ENCODE measurements around the gene TNC.

TNC gene

GRCh38 chr9:115086886-115087285 lies 31.1 kb downstream of the TNC start:
- DNase-seq, result no peak
- Histone ChIP-seq H2BK5ac (ENCODE audit: low read depth, low read length, poor library complexity) (no peak overlapping the region), H4K12ac (ENCODE audit: low read depth, low read length) (no peak overlapping the region), H2AK5ac (ENCODE audit: low read length) (no peak overlapping the region), H3K4me3 (ENCODE audit: low read depth, low read length) (no peak overlapping the region), H3K79me1 (ENCODE audit: low read length) (no peaks in the 10 kb centered on the region), H3K36me3 (ENCODE audit: control insufficient read depth in 1 of 2, insufficient read depth in 2 of 2, low read length in 2 of 2) (peaks cover 33 to 42% of the 10 kb centered on the region in 2 experiments), H3K9me3 (ENCODE audit: insufficient read depth, low read depth, low read length) (peaks cover 7% of the 10 kb centered on the region), H3K27ac (ENCODE audit: low read depth, low read length) (no peak overlapping the region), H3K18ac (ENCODE audit: low read length) (no peak overlapping the region), H3K9ac (ENCODE audit: low read length) (no peak overlapping the region), H3K79me2 (ENCODE audit: control insufficient read depth, insufficient read depth, low read length, poor library complexity) (no peaks in the 10 kb centered on the region), H2BK12ac (ENCODE audit: low read length) (no peak overlapping the region), H4K91ac (ENCODE audit: low read depth, low read length) (no peak overlapping the region), H3K27me3 (ENCODE audit: insufficient read depth, low read length) (no peaks in the 10 kb centered on the region), H4K8ac (ENCODE audit: low read depth, low read length) (no peak overlapping the region), H3K14ac (ENCODE audit: low read length) (no peak overlapping the region), H2BK120ac (ENCODE audit: insufficient read depth, low read length, poor library complexity) (no peak overlapping the region), H2AFZ (ENCODE audit: insufficient read depth, low read length, poor library complexity) (no peak overlapping the region), H3K4me2 (ENCODE audit: low read length) (no peak overlapping the region), H3K23ac (ENCODE audit: low read length) (no peak overlapping the region), H3K4me1 (ENCODE audit: control insufficient read depth in 1 of 2, insufficient read depth in 2 of 2, low read length in 2 of 2) (no peaks in the 10 kb centered on the region), H3K4ac (ENCODE audit: low read depth, low read length) (no peak overlapping the region)
- no CpG with 5 or more reads among the region's 20 CpGs for WGBS (ENCODE audit: extremely low coverage, insufficient coverage, insufficient read length)

GRCh38 chr9:115086461-115086860 lies 31.5 kb downstream of the TNC start:
- DNase-seq, result no peak
- Histone ChIP-seq H2BK12ac (ENCODE audit: low read length) (no peak overlapping the region), H2BK5ac (ENCODE audit: low read depth, low read length, poor library complexity) (no peak overlapping the region), H3K23ac (ENCODE audit: low read length) (no peak overlapping the region), H3K14ac (ENCODE audit: low read length) (no peak overlapping the region), H2BK120ac (ENCODE audit: insufficient read depth, low read length, poor library complexity) (no peak overlapping the region), H3K9ac (ENCODE audit: low read length) (no peak overlapping the region), H3K4me3 (ENCODE audit: low read depth, low read length) (no peak overlapping the region), H3K18ac (ENCODE audit: low read length) (no peak overlapping the region), H3K79me1 (ENCODE audit: low read length) (no peaks in the 10 kb centered on the region), H4K8ac (ENCODE audit: low read depth, low read length) (no peak overlapping the region), H3K4ac (ENCODE audit: low read depth, low read length) (no peak overlapping the region), H2AFZ (ENCODE audit: insufficient read depth, low read length, poor library complexity) (no peak overlapping the region), H3K79me2 (ENCODE audit: control insufficient read depth, insufficient read depth, low read length, poor library complexity) (no peaks in the 10 kb centered on the region), H4K12ac (ENCODE audit: low read depth, low read length) (no peak overlapping the region), H4K91ac (ENCODE audit: low read depth, low read length) (no peak overlapping the region), H3K9me3 (ENCODE audit: insufficient read depth, low read depth, low read length) (peaks cover 7% of the 10 kb centered on the region), H2AK5ac (ENCODE audit: low read length) (no peak overlapping the region), H3K36me3 (ENCODE audit: control insufficient read depth in 1 of 2, insufficient read depth in 2 of 2, low read length in 2 of 2) (peaks cover 33 to 45% of the 10 kb centered on the region in 2 experiments), H3K4me1 (ENCODE audit: control insufficient read depth in 1 of 2, insufficient read depth in 2 of 2, low read length in 2 of 2) (no peaks in the 10 kb centered on the region), H3K27me3 (ENCODE audit: insufficient read depth, low read length) (no peaks in the 10 kb centered on the region), H3K27ac (ENCODE audit: low read depth, low read length) (no peak overlapping the region), H3K4me2 (ENCODE audit: low read length) (no peak overlapping the region)
- no CpG with 5 or more reads among the region's 19 CpGs for WGBS (ENCODE audit: extremely low coverage, insufficient coverage, insufficient read length)

- Histone ChIP-seq H3K9ac (ENCODE audit: low read length) (no peak overlapping the region), H3K4me3 (ENCODE audit: low read depth, low read length) (peak overlapping the region; percentile 5), H3K4ac (ENCODE audit: low read depth, low read length) (no peak overlapping the region), H2BK120ac (ENCODE audit: insufficient read depth, low read length, poor library complexity) (no peak overlapping the region), H3K4me2 (ENCODE audit: low read length) (no peak overlapping the region), H3K27me3 (ENCODE audit: insufficient read depth, low read length) (no peaks in the 10 kb centered on the region), H3K9me3 (ENCODE audit: insufficient read depth, low read depth, low read length) (peaks cover 7% of the 10 kb centered on the region), H4K12ac (ENCODE audit: low read depth, low read length) (no peak overlapping the region), H2AFZ (ENCODE audit: insufficient read depth, low read length, poor library complexity) (no peak overlapping the region), H3K14ac (ENCODE audit: low read length) (no peak overlapping the region), H4K8ac (ENCODE audit: low read depth, low read length) (no peak overlapping the region), H3K18ac (ENCODE audit: low read length) (no peak overlapping the region), H2AK5ac (ENCODE audit: low read length) (no peak overlapping the region), H2BK5ac (ENCODE audit: low read depth, low read length, poor library complexity) (no peak overlapping the region), H3K79me1 (ENCODE audit: low read length) (no peaks in the 10 kb centered on the region), H3K79me2 (ENCODE audit: control insufficient read depth, insufficient read depth, low read length, poor library complexity) (no peaks in the 10 kb centered on the region), H4K91ac (ENCODE audit: low read depth, low read length) (no peak overlapping the region), H2BK12ac (ENCODE audit: low read length) (no peak overlapping the region), H3K4me1 (ENCODE audit: control insufficient read depth in 1 of 2, insufficient read depth in 2 of 2, low read length in 2 of 2) (no peaks in the 10 kb centered on the region), H3K23ac (ENCODE audit: low read length) (no peak overlapping the region), H3K36me3 (ENCODE audit: control insufficient read depth in 1 of 2, insufficient read depth in 2 of 2, low read length in 2 of 2) (peaks cover 35 to 47% of the 10 kb centered on the region in 2 experiments), H3K27ac (ENCODE audit: low read depth, low read length) (no peak overlapping the region)
- WGBS (ENCODE audit: extremely low coverage, insufficient coverage, insufficient read length), result no CpG with 5 or more reads among the region's 22 CpGs
- DNase-seq, result no peak
These were observed 32.1 kb downstream of the TNC start for GRCh38 chr9:115085773-115086377.

GRCh38 chr9:115084709-115085108 lies 33.2 kb downstream of the TNC start:
- H4K12ac ChIP-seq (ENCODE audit: low read depth, low read length), result no peak overlapping the region
- no CpG with 5 or more reads among the region's 3 CpGs for WGBS (ENCODE audit: extremely low coverage, insufficient coverage, insufficient read length)

More at GRCh38 chr9:115084709-115085108, 33.2 kb downstream of the TNC start:
- Histone ChIP-seq H2BK120ac (ENCODE audit: insufficient read depth, low read length, poor library complexity) (no peak overlapping the region), H3K4me1 (ENCODE audit: control insufficient read depth in 1 of 2, insufficient read depth in 2 of 2, low read length in 2 of 2) (no peaks in the 10 kb centered on the region), H3K79me1 (ENCODE audit: low read length) (no peaks in the 10 kb centered on the region), H3K79me2 (ENCODE audit: control insufficient read depth, insufficient read depth, low read length, poor library complexity) (no peaks in the 10 kb centered on the region), H3K14ac (ENCODE audit: low read length) (no peak overlapping the region), H3K4me3 (ENCODE audit: low read depth, low read length) (no peak overlapping the region), H3K36me3 (ENCODE audit: control insufficient read depth in 1 of 2, insufficient read depth in 2 of 2, low read length in 2 of 2) (peaks cover 30 to 40% of the 10 kb centered on the region in 2 experiments), H3K4me2 (ENCODE audit: low read length) (no peak overlapping the region), H2AK5ac (ENCODE audit: low read length) (no peak overlapping the region), H2BK12ac (ENCODE audit: low read length) (no peak overlapping the region), H4K91ac (ENCODE audit: low read depth, low read length) (no peak overlapping the region), H2BK5ac (ENCODE audit: low read depth, low read length, poor library complexity) (no peak overlapping the region), H4K8ac (ENCODE audit: low read depth, low read length) (no peak overlapping the region), H3K23ac (ENCODE audit: low read length) (no peak overlapping the region), H2AFZ (ENCODE audit: insufficient read depth, low read length, poor library complexity) (no peak overlapping the region), H3K9me3 (ENCODE audit: insufficient read depth, low read depth, low read length) (peaks cover 3% of the 10 kb centered on the region), H3K18ac (ENCODE audit: low read length) (no peak overlapping the region), H3K9ac (ENCODE audit: low read length) (no peak overlapping the region), H3K27me3 (ENCODE audit: insufficient read depth, low read length) (no peaks in the 10 kb centered on the region), H3K4ac (ENCODE audit: low read depth, low read length) (no peak overlapping the region), H3K27ac (ENCODE audit: low read depth, low read length) (no peak overlapping the region)
- DNase-seq, result no peak

Measured in trophoblast cell (in vitro differentiated cells and primary cell).